RWPE2 (cell line): Measurements from ENCODE around the gene TTC38.

Experiments
- ATAC-seq: fragments of 200-7000 bp; cut with Tn5 transposase; 3 replicates; pipeline ENCODE4 v1.9.1; 2021; ENCODE audit warnings: low read depth
- DNase-seq: peaks from one replicate; pipeline ENCODE4 v3.0.0-alpha.2; 2020; ENCODE audit warnings: low spot score
- H3K27ac ChIP-seq: fragments of 450-650 bp; 2 replicates; pipeline ENCODE4 v1.5.1; 2017; ENCODE audit warnings: mild to moderate bottlenecking; ENCODE audit not compliant: poor library complexity, severe bottlenecking
- H3K27me3 ChIP-seq: fragments of 250-450 bp; sonication (Bioruptor Pico); 2 replicates; pipeline ENCODE4 v1.5.1; 2021; ENCODE audit warnings: mild to moderate bottlenecking, moderate library complexity; ENCODE audit not compliant: insufficient read depth, poor library complexity, severe bottlenecking
- H3K36me3 ChIP-seq: fragments of 250-450 bp; sonication (Bioruptor Pico); 2 replicates; pipeline ENCODE4 v1.5.1; 2020; ENCODE audit warnings: low read depth, mild to moderate bottlenecking, moderate library complexity
- H3K4me1 ChIP-seq: fragments of 250-450 bp; sonication (Bioruptor Pico); 2 replicates; pipeline ENCODE4 v1.5.1; 2021; ENCODE audit warnings: mild to moderate bottlenecking, moderate library complexity; ENCODE audit not compliant: insufficient read depth, poor library complexity, severe bottlenecking
- H3K4me3 ChIP-seq: fragments of 250-450 bp; sonication (Bioruptor Pico); 2 replicates; pipeline ENCODE4 v1.5.1; 2021; ENCODE audit warnings: mild to moderate bottlenecking, moderate library complexity; ENCODE audit not compliant: severe bottlenecking
- H3K9me3 ChIP-seq: fragments of 250-450 bp; sonication (Bioruptor Pico); 2 replicates; pipeline ENCODE4 v1.5.1; 2021; ENCODE audit warnings: mild to moderate bottlenecking, moderate library complexity; ENCODE audit not compliant: severe bottlenecking
- TF ChIP-seq, protein P1 (sequence below): fragments of 450-650 bp; IDR thresholded peaks from one replicate; pipeline ENCODE4 v1.5.1; 2017; ENCODE audit warnings: mild to moderate bottlenecking, moderate library complexity; ENCODE audit not compliant: poor library complexity, severe bottlenecking

Gene TTC38

DNA sequence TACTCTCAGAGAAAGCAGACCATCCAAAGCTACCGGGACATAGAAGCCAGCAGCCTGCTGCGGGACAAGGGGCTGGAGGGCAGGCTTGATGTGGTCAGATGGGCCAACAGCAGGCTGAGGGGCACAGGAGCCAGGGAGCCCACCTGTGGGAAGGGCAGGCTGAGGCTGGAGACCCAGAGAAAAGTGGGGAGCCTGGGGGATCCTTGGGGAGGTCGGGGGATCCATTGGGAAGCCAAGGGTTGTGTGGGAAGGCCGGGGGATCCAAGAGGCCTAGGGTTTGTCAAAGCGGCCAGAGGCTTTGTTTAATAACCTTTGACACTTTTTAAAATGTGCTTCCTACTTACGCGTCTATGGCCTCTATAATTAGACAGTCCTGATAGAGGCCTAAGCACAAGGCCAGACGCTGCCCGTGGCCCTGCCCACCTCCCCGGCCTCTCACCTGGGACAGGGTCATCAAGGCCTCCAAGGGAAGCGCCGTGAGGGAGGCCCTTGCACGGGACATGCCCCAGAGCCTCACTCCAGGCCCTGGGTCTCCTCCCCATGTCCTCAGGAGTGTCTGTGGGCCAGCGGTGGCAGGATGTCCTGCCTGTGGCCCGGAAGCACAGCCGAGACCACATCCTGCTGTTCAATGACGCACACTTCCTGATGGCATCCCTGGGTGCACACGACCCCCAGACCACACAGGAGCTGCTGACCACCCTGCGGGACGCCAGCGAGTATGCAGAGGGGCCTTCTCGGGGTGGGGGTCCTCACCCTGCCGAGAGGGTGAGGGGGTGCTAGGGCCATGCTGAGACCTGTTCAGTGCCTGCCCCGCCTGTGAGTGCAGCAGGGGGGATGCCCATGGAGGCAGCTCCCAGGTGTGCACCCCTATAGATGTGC lies 20.3 kb downstream of the TTC38 start:
- TF ChIP-seq, protein P1, sequence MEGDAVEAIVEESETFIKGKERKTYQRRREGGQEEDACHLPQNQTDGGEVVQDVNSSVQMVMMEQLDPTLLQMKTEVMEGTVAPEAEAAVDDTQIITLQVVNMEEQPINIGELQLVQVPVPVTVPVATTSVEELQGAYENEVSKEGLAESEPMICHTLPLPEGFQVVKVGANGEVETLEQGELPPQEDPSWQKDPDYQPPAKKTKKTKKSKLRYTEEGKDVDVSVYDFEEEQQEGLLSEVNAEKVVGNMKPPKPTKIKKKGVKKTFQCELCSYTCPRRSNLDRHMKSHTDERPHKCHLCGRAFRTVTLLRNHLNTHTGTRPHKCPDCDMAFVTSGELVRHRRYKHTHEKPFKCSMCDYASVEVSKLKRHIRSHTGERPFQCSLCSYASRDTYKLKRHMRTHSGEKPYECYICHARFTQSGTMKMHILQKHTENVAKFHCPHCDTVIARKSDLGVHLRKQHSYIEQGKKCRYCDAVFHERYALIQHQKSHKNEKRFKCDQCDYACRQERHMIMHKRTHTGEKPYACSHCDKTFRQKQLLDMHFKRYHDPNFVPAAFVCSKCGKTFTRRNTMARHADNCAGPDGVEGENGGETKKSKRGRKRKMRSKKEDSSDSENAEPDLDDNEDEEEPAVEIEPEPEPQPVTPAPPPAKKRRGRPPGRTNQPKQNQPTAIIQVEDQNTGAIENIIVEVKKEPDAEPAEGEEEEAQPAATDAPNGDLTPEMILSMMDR: no peak
- Histone ChIP-seq H3K4me3 (no peak overlapping the region), H3K4me1 (no peaks in the 10 kb centered on the region), H3K9me3 (no peaks in the 10 kb centered on the region), H3K36me3 (peaks cover 18% of the 10 kb centered on the region), H3K27me3 (no peaks in the 10 kb centered on the region), H3K27ac (no peak overlapping the region)
- DNase-seq (no peak), ATAC-seq (no peak)

DNA sequence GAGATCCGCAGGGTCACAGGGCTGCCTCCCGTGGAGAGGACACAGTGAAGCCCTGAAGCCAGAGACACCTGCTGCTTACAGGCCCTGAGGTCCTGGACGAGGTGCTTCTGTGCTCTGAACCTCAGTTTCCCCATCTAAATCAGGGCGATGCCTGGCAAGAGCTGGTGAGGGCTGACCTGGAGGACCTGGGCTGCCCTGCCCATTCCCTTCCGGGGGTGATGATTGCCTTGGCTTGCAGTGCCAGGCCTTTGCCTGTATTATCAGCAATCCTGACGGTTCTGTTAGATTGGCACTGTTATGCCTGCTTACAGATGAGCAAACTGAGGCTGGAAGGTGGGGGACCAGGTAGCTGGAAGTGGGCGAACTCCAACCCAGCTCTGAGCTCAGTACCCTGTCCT lies 21.0 kb downstream of the TTC38 start:
- Histone ChIP-seq H3K9me3 (no peaks in the 10 kb centered on the region), H3K27ac (no peak overlapping the region), H3K27me3 (no peaks in the 10 kb centered on the region), H3K4me3 (no peak overlapping the region), H3K4me1 (no peaks in the 10 kb centered on the region), H3K36me3 (peaks cover 18% of the 10 kb centered on the region)
- TF ChIP-seq, protein P1: no peak
- ATAC-seq: no peak
- no peak for DNase-seq

DNA sequence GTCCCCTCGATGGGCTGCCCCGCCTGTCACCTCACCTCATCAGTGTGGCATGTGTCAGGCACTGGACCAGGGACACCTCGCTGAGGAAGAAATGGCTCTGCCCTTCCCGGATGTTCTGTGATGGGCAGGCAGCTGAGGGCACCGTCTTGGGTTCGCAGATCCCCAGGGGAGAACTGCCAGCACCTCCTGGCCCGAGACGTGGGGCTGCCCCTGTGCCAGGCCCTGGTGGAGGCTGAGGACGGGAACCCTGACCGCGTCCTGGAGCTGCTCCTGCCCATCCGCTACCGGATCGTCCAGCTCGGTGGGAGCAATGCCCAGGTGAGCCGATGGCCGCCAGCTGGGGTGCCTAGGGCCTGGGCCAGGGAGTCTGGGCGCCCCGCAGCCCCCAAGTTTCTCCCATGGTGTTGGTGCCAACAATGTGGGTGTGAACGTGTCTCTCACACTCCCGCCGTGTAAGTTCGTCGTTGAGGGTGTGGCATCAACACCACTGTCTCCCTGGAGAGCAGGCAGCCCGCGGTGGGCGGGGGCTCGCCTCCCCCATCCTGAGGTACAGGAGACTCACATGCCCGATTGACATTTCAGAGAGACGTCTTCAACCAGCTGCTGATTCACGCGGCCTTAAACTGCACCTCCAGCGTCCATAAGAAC lies 21.6 kb downstream of the TTC38 start:
- TF ChIP-seq, protein P1: no peak
- DNase-seq (no peak), ATAC-seq (no peak)
- no peaks in the 10 kb centered on the region for H3K4me1 ChIP-seq
- no peaks in the 10 kb centered on the region for H3K27me3 ChIP-seq
- H3K36me3 ChIP-seq: peaks cover 13% of the 10 kb centered on the region
- no peaks in the 10 kb centered on the region for H3K9me3 ChIP-seq
- H3K4me3 ChIP-seq: no peak overlapping the region
- no peak overlapping the region for H3K27ac ChIP-seq

DNA sequence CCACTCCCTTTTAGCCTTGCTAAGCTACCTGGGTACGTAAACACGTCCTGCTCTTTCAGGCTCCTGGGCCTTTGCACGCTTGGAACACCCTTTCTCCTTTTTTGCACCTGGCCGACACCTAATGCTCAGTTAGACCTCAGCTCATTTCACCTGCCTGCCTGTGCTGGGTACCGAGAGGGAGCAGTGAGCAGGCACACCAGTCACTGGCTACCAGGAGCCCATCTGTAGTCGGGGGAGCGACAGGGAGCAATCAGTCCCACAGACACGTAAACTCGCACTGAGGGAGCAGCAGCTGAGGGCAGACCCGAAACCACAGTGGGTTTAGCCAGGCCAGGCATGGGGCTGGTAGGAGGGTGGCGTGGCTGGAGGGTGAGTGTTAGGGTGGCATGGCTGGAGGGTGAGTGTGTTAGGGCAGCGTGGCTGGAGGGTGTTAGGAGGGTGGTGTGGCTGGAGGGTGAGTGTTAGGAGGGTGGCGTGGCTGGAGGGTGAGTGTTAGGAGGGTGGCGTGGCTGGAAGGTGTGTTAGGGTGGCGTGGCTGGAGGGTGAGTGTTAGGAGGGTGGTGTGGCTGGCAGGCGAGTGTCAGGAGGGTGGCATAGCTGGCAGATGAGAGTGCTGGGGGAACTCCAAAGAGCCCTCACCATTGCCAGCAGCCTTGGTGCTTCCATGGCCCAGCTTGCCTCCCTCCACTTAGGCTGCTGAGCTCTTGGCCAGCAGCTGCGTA lies 22.5 kb downstream of the TTC38 start:
- Histone ChIP-seq H3K27me3 (no peaks in the 10 kb centered on the region), H3K9me3 (no peaks in the 10 kb centered on the region), H3K36me3 (peaks cover 7% of the 10 kb centered on the region; the same call in 1 of the 2 replicates), H3K27ac (no peak overlapping the region), H3K4me1 (no peaks in the 10 kb centered on the region), H3K4me3 (no peak overlapping the region)
- DNase-seq (no peak), ATAC-seq (no peak)
- TF ChIP-seq, protein P1: no peak
